GM23338 (cell line): ENCODE data around the gene COMP. TPM values are rescaled to one million over a fixed set of nuclear protein-coding genes. Genes with fewer than 3 reads are reported as not detected.

Experiments used
- ATAC-seq: fragments of 200-7000 bp; cut with Tn5 transposase; 3 replicates; pipeline ENCODE4 v1.9.1; 2020
- DNase-seq: peaks from one replicate; pipeline ENCODE4 v3.0.0-alpha.2; 2015; ENCODE audit warnings: low spot score
- H2AFZ ChIP-seq: fragments of 200-600 bp; sonication (generic); 2 replicates; pipeline ENCODE4 v1.8.0; 2016; ENCODE audit warnings: antibody characterized with exemption, mild to moderate bottlenecking, moderate library complexity
- H3F3A ChIP-seq: fragments of 200-600 bp; sonication (generic); replicated peaks from 2 replicates; pipeline ENCODE4 v1.8.0; 2017; ENCODE audit warnings: antibody characterized with exemption, mixed run types, low read depth
- H3K27ac ChIP-seq: fragments of 200-600 bp; sonication (generic); 2 replicates; pipeline ENCODE4 v1.6.1; 2016; ENCODE audit warnings: low read depth
- H3K27me3 ChIP-seq: fragments of 200-600 bp; sonication (generic); 2 replicates; pipeline ENCODE4 v1.8.0; 2016; ENCODE audit warnings: mild to moderate bottlenecking, mixed run types, moderate library complexity; ENCODE audit not compliant: insufficient read depth
- H3K36me3 ChIP-seq: fragments of 200-600 bp; sonication (generic); 2 replicates; pipeline ENCODE4 v1.8.0; 2016; ENCODE audit warnings: mild to moderate bottlenecking; ENCODE audit not compliant: insufficient read depth
- H3K4me1 ChIP-seq: fragments of 200-600 bp; sonication (generic); 2 replicates; pipeline ENCODE4 v1.8.0; 2016; ENCODE audit warnings: mild to moderate bottlenecking, moderate library complexity; ENCODE audit not compliant: insufficient read depth
- H3K4me2 ChIP-seq: fragments of 200-600 bp; sonication (generic); 2 replicates; pipeline ENCODE4 v1.7.1; 2017; ENCODE audit warnings: mixed run types
- H3K4me3 ChIP-seq: fragments of 200-600 bp; sonication (generic); 2 replicates; pipeline ENCODE4 v1.6.1; 2016; ENCODE audit warnings: mixed run types
- H3K79me2 ChIP-seq: fragments of 200-600 bp; sonication (generic); replicated peaks from 2 replicates; pipeline ENCODE4 v1.8.0; 2017; ENCODE audit warnings: mild to moderate bottlenecking; ENCODE audit not compliant: insufficient read depth
- H3K9me2 ChIP-seq: fragments of 200-600 bp; sonication (generic); 2 replicates; pipeline ENCODE4 v1.8.0; 2017; ENCODE audit not compliant: insufficient read depth
- H4K20me1 ChIP-seq: fragments of 200-600 bp; sonication (generic); replicated peaks from 2 replicates; pipeline ENCODE4 v1.8.0; 2017; ENCODE audit warnings: mild to moderate bottlenecking; ENCODE audit not compliant: insufficient read depth
- H3K27ac Mint-ChIP-seq: 2 replicates; pipeline ENCODE4 v1.8.0; 2020; ENCODE audit warnings: inconsistent platforms, mild to moderate bottlenecking, moderate library complexity, mixed read lengths
- H3K27me3 Mint-ChIP-seq: 3 replicates; pipeline ENCODE4 v1.8.0; 2022; ENCODE audit warnings: low read depth, mild to moderate bottlenecking, moderate library complexity, mixed read lengths, inconsistent platforms; ENCODE audit not compliant: insufficient read depth, poor library complexity
- H3K36me3 Mint-ChIP-seq: 3 replicates; pipeline ENCODE4 v1.8.0; 2021; ENCODE audit warnings: low read depth, mild to moderate bottlenecking, inconsistent platforms, moderate library complexity, mixed read lengths
- H3K4me1 Mint-ChIP-seq: 3 replicates; pipeline ENCODE4 v1.8.0; 2020; ENCODE audit warnings: mild to moderate bottlenecking, inconsistent platforms, mixed read lengths
- H3K4me3 Mint-ChIP-seq: 3 replicates; pipeline ENCODE4 v1.8.0; 2021; ENCODE audit warnings: moderate library complexity, mild to moderate bottlenecking, inconsistent platforms, mixed read lengths
- H3K9me3 Mint-ChIP-seq: 3 replicates; pipeline ENCODE4 v1.8.0; 2020; ENCODE audit warnings: moderate library complexity, mild to moderate bottlenecking, inconsistent platforms, mixed read lengths
- CREB1 ChIP-seq: fragments of 250-450 bp; sonication (Bioruptor Pico); IDR thresholded peaks from 2 replicates; pipeline ENCODE4 v1.5.0; 2020; ENCODE audit warnings: low read depth, mild to moderate bottlenecking, moderate library complexity
- EZH2 ChIP-seq: fragments of 200-600 bp; sonication (generic); IDR thresholded peaks from one replicate; pipeline ENCODE4 v1.8.0; 2017; ENCODE audit warnings: antibody characterized with exemption, mild to moderate bottlenecking, low read depth; ENCODE audit not compliant: unreplicated experiment
- JUNB ChIP-seq: IDR thresholded peaks from one replicate; pipeline ENCODE4 v1.6.1; 2016; ENCODE audit warnings: antibody characterized with exemption; ENCODE audit not compliant: unreplicated experiment
- NANOG ChIP-seq: IDR thresholded peaks from 2 replicates; pipeline ENCODE4 v1.6.1; 2016; ENCODE audit warnings: antibody characterized with exemption, borderline replicate concordance
- POLR2AphosphoS5 ChIP-seq: IDR thresholded peaks from 2 replicates; pipeline ENCODE4 v1.6.1; 2016; ENCODE audit warnings: antibody characterized with exemption, low read depth
- STAT1 ChIP-seq: IDR thresholded peaks from one replicate; pipeline ENCODE4 v1.6.1; 2016; ENCODE audit warnings: antibody characterized with exemption; ENCODE audit not compliant: unreplicated experiment
- ZNF114 ChIP-seq: fragments of 250-450 bp; sonication (Bioruptor Pico); IDR thresholded peaks from 2 replicates; pipeline ENCODE4 v1.5.0; 2020; ENCODE audit warnings: mild to moderate bottlenecking, moderate library complexity
- ZNF331 ChIP-seq: fragments of 250-450 bp; sonication (Bioruptor Pico); IDR thresholded peaks from 2 replicates; pipeline ENCODE4 v1.5.0; 2020; ENCODE audit warnings: low read depth, mild to moderate bottlenecking, moderate library complexity
- polyA plus RNA-seq: library from polyadenylated mRNA; unstranded; fragments of >200 nt; fragmentation: Nextera tagmentation; extraction: Ambion mirVana; gene quantifications from 2 replicates; pipeline ENCODE4 v1.2.1, GENCODE V29; 2016
- total RNA-seq: library from RNA; depleted of rRNA; stranded (reverse); fragments of >200 nt; shearing (Covaris generic); gene quantifications from 2 replicates; pipeline ENCODE4 v1.2.3, GENCODE V29; 2014
- TF ChIP-seq, protein P1 (sequence below), 2 experiments: fragments of 200-600 bp in 1 of 2; sonication (generic) in 1 of 2; conservative IDR thresholded peaks; 2 replicates each; pipeline versions ENCODE4 v1.5.1 to v1.6.1; 2016 to 2017; ENCODE audit warnings: antibody characterized with exemption in 2 of 2, low read depth in 2 of 2, mild to moderate bottlenecking in 2 of 2, moderate library complexity in 1 of 2
- TF ChIP-seq, protein P2 (sequence below): IDR thresholded peaks from one replicate; pipeline ENCODE4 v1.6.1; 2018; ENCODE audit warnings: antibody characterized with exemption; ENCODE audit not compliant: unreplicated experiment
- TF ChIP-seq, protein P3 (sequence below): IDR thresholded peaks from 2 replicates; pipeline ENCODE4 v1.6.1; 2016; ENCODE audit warnings: antibody characterized with exemption
- TF ChIP-seq, protein P4 (sequence below): fragments of 250-450 bp; sonication (Bioruptor Pico); IDR thresholded peaks from 2 replicates; pipeline ENCODE4 v1.5.0; 2020; ENCODE audit warnings: mild to moderate bottlenecking, moderate library complexity

The COMP gene
- total and polyA plus RNA-seq, 2 experiments from 2014 or later = 0.58 to 0.63 TPM

DNA sequence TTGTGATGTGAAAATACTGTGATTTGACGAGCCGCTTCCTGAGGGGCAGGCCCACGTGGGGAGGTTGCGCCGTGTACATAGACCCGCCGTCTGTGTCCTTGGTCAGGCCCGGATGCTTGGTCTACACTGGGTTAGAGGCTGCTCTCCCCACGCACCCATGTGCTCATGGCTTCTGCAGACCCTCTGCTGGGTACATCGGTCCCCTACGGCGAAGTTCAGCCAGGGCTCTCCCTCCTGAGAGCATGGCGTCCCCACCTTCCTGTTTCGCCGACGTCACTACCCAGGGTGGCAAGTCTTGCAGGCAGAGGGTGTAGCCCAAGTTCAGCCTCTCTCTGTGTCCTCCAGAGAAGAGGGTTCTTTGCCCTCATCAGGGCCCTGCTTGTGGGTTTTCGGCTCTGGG, 11.0 kb downstream of the COMP start:
- H3K4me3 Mint-ChIP-seq = no peak overlapping the region
- H4K20me1 ChIP-seq = peaks cover 9% of the 10 kb centered on the region; the same call in 1 of the 2 replicates
- no peak overlapping the region for H3K27ac Mint-ChIP-seq

More for the DNA sequence above, 11.0 kb downstream of the COMP start:
- Histone ChIP-seq H3K27ac (no peak overlapping the region), H3K27me3 (peaks cover 91% of the 10 kb centered on the region), H3K79me2 (no peaks in the 10 kb centered on the region), H3F3A (no peaks in the 10 kb centered on the region), H3K4me2 (no peak overlapping the region), H3K36me3 (no peaks in the 10 kb centered on the region), H3K4me3 (no peak overlapping the region), H3K4me1 (no peaks in the 10 kb centered on the region), H2AFZ (no peak overlapping the region), H3K9me2 (no peaks in the 10 kb centered on the region)
- DNase-seq (no peak), ATAC-seq (no peak)
- Mint-ChIP-seq H3K27me3 (peaks cover 67% of the 10 kb centered on the region), H3K4me1 (no peaks in the 10 kb centered on the region), H3K36me3 (no peaks in the 10 kb centered on the region), H3K9me3 (no peaks in the 10 kb centered on the region)
- TF ChIP-seq STAT1 (no peak), POLR2AphosphoS5 (no peak), CREB1 (CRISPR knock-in tag) (no peak), EZH2 (no peak), NANOG (no peak), JUNB (no peak), ZNF331 (CRISPR knock-in tag) (no peak), ZNF114 (no peak)
- TF ChIP-seq, protein P1, sequence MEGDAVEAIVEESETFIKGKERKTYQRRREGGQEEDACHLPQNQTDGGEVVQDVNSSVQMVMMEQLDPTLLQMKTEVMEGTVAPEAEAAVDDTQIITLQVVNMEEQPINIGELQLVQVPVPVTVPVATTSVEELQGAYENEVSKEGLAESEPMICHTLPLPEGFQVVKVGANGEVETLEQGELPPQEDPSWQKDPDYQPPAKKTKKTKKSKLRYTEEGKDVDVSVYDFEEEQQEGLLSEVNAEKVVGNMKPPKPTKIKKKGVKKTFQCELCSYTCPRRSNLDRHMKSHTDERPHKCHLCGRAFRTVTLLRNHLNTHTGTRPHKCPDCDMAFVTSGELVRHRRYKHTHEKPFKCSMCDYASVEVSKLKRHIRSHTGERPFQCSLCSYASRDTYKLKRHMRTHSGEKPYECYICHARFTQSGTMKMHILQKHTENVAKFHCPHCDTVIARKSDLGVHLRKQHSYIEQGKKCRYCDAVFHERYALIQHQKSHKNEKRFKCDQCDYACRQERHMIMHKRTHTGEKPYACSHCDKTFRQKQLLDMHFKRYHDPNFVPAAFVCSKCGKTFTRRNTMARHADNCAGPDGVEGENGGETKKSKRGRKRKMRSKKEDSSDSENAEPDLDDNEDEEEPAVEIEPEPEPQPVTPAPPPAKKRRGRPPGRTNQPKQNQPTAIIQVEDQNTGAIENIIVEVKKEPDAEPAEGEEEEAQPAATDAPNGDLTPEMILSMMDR (conservative IDR thresholded peaks at IDR 0.05; ENCODE audit: low read depth in 2 of 2) = no peak
- TF ChIP-seq, protein P2, sequence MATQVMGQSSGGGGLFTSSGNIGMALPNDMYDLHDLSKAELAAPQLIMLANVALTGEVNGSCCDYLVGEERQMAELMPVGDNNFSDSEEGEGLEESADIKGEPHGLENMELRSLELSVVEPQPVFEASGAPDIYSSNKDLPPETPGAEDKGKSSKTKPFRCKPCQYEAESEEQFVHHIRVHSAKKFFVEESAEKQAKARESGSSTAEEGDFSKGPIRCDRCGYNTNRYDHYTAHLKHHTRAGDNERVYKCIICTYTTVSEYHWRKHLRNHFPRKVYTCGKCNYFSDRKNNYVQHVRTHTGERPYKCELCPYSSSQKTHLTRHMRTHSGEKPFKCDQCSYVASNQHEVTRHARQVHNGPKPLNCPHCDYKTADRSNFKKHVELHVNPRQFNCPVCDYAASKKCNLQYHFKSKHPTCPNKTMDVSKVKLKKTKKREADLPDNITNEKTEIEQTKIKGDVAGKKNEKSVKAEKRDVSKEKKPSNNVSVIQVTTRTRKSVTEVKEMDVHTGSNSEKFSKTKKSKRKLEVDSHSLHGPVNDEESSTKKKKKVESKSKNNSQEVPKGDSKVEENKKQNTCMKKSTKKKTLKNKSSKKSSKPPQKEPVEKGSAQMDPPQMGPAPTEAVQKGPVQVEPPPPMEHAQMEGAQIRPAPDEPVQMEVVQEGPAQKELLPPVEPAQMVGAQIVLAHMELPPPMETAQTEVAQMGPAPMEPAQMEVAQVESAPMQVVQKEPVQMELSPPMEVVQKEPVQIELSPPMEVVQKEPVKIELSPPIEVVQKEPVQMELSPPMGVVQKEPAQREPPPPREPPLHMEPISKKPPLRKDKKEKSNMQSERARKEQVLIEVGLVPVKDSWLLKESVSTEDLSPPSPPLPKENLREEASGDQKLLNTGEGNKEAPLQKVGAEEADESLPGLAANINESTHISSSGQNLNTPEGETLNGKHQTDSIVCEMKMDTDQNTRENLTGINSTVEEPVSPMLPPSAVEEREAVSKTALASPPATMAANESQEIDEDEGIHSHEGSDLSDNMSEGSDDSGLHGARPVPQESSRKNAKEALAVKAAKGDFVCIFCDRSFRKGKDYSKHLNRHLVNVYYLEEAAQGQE = no peak
- TF ChIP-seq, protein P3, sequence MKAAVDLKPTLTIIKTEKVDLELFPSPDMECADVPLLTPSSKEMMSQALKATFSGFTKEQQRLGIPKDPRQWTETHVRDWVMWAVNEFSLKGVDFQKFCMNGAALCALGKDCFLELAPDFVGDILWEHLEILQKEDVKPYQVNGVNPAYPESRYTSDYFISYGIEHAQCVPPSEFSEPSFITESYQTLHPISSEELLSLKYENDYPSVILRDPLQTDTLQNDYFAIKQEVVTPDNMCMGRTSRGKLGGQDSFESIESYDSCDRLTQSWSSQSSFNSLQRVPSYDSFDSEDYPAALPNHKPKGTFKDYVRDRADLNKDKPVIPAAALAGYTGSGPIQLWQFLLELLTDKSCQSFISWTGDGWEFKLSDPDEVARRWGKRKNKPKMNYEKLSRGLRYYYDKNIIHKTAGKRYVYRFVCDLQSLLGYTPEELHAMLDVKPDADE = no peak
- TF ChIP-seq, protein P4, sequence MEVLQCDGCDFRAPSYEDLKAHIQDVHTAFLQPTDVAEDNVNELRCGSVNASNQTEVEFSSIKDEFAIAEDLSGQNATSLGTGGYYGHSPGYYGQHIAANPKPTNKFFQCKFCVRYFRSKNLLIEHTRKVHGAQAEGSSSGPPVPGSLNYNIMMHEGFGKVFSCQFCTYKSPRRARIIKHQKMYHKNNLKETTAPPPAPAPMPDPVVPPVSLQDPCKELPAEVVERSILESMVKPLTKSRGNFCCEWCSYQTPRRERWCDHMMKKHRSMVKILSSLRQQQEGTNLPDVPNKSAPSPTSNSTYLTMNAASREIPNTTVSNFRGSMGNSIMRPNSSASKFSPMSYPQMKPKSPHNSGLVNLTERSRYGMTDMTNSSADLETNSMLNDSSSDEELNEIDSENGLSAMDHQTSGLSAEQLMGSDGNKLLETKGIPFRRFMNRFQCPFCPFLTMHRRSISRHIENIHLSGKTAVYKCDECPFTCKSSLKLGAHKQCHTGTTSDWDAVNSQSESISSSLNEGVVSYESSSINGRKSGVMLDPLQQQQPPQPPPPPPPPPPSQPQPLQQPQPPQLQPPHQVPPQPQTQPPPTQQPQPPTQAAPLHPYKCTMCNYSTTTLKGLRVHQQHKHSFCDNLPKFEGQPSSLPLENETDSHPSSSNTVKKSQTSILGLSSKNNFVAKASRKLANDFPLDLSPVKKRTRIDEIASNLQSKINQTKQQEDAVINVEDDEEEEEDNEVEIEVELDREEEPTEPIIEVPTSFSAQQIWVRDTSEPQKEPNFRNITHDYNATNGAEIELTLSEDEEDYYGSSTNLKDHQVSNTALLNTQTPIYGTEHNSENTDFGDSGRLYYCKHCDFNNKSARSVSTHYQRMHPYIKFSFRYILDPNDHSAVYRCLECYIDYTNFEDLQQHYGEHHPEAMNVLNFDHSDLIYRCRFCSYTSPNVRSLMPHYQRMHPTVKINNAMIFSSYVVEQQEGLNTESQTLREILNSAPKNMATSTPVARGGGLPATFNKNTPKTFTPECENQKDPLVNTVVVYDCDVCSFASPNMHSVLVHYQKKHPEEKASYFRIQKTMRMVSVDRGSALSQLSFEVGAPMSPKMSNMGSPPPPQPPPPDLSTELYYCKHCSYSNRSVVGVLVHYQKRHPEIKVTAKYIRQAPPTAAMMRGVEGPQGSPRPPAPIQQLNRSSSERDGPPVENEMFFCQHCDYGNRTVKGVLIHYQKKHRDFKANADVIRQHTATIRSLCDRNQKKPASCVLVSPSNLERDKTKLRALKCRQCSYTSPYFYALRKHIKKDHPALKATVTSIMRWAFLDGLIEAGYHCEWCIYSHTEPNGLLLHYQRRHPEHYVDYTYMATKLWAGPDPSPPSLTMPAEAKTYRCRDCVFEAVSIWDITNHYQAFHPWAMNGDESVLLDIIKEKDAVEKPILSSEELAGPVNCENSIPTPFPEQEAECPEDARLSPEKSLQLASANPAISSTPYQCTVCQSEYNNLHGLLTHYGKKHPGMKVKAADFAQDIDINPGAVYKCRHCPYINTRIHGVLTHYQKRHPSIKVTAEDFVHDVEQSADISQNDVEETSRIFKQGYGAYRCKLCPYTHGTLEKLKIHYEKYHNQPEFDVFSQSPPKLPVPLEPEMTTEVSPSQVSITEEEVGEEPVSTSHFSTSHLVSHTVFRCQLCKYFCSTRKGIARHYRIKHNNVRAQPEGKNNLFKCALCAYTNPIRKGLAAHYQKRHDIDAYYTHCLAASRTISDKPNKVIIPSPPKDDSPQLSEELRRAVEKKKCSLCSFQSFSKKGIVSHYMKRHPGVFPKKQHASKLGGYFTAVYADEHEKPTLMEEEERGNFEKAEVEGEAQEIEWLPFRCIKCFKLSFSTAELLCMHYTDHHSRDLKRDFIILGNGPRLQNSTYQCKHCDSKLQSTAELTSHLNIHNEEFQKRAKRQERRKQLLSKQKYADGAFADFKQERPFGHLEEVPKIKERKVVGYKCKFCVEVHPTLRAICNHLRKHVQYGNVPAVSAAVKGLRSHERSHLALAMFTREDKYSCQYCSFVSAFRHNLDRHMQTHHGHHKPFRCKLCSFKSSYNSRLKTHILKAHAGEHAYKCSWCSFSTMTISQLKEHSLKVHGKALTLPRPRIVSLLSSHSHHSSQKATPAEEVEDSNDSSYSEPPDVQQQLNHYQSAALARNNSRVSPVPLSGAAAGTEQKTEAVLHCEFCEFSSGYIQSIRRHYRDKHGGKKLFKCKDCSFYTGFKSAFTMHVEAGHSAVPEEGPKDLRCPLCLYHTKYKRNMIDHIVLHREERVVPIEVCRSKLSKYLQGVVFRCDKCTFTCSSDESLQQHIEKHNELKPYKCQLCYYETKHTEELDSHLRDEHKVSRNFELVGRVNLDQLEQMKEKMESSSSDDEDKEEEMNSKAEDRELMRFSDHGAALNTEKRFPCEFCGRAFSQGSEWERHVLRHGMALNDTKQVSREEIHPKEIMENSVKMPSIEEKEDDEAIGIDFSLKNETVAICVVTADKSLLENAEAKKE (CRISPR knock-in tag) = no peak
